ENCODE measurements around the gene PLCB1. TPM values are rescaled to one million over a fixed set of nuclear protein-coding genes. Genes with fewer than 3 reads are reported as not detected.
A peak's percentile ranks its signal among the peaks of the same experiment; 100 is the strongest.

PLCB1 gene
- total RNA-seq, 1 experiment from 2014 or later, result 11.3 TPM

GRCh38 chr20:8249634-8250033 lies 117.6 kb downstream of the PLCB1 start:
- TF ChIP-seq TEAD1 (CRISPR knock-in tag; IDR thresholded peaks at IDR 0.05), result no peak
- TF ChIP-seq ZNF121 (CRISPR knock-in tag; IDR thresholded peaks at IDR 0.05), result no peak
- no peak for TF ChIP-seq GABPB1 (CRISPR knock-in tag; IDR thresholded peaks at IDR 0.05)
- no peak for TF ChIP-seq ESRRA (CRISPR knock-in tag; IDR thresholded peaks at IDR 0.05; ENCODE audit: borderline replicate concordance)
- no peak for TF ChIP-seq SP1 (CRISPR knock-in tag; conservative IDR thresholded peaks at IDR 0.05)
- TF ChIP-seq JAZF1 (CRISPR knock-in tag; IDR thresholded peaks at IDR 0.05), result no peak
- TF ChIP-seq, protein P1, sequence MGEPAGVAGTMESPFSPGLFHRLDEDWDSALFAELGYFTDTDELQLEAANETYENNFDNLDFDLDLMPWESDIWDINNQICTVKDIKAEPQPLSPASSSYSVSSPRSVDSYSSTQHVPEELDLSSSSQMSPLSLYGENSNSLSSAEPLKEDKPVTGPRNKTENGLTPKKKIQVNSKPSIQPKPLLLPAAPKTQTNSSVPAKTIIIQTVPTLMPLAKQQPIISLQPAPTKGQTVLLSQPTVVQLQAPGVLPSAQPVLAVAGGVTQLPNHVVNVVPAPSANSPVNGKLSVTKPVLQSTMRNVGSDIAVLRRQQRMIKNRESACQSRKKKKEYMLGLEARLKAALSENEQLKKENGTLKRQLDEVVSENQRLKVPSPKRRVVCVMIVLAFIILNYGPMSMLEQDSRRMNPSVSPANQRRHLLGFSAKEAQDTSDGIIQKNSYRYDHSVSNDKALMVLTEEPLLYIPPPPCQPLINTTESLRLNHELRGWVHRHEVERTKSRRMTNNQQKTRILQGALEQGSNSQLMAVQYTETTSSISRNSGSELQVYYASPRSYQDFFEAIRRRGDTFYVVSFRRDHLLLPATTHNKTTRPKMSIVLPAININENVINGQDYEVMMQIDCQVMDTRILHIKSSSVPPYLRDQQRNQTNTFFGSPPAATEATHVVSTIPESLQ (CRISPR knock-in tag; IDR thresholded peaks at IDR 0.05), result no peak
- TF ChIP-seq GTF2I (CRISPR knock-in tag; conservative IDR thresholded peaks at IDR 0.05), result no peak
- TF ChIP-seq ZNF219 (CRISPR knock-in tag; IDR thresholded peaks at IDR 0.05; ENCODE audit: borderline replicate concordance), result no peak
- TF ChIP-seq ZNF416 (CRISPR knock-in tag; IDR thresholded peaks at IDR 0.05), result no peak
- TF ChIP-seq, protein P2, sequence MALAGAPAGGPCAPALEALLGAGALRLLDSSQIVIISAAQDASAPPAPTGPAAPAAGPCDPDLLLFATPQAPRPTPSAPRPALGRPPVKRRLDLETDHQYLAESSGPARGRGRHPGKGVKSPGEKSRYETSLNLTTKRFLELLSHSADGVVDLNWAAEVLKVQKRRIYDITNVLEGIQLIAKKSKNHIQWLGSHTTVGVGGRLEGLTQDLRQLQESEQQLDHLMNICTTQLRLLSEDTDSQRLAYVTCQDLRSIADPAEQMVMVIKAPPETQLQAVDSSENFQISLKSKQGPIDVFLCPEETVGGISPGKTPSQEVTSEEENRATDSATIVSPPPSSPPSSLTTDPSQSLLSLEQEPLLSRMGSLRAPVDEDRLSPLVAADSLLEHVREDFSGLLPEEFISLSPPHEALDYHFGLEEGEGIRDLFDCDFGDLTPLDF (CRISPR knock-in tag; IDR thresholded peaks at IDR 0.05), result no peak
- TF ChIP-seq RORB (CRISPR knock-in tag; IDR thresholded peaks at IDR 0.05), result no peak
- no peak for TF ChIP-seq ZNF232 (CRISPR knock-in tag; IDR thresholded peaks at IDR 0.05)
- TF ChIP-seq OVOL2 (CRISPR knock-in tag; IDR thresholded peaks at IDR 0.05; ENCODE audit: borderline replicate concordance), result no peak
- no peak for TF ChIP-seq CREM (CRISPR knock-in tag; IDR thresholded peaks at IDR 0.05)
- H3K36me3 Mint-ChIP-seq, result no peaks in the 10 kb centered on the region
- no peak for ATAC-seq
- no peaks in the 10 kb centered on the region for H3K9me3 Mint-ChIP-seq
- ChIA-PET POLR2A (no interaction called here), CTCF (no interaction called here)
- H3K4me1 Mint-ChIP-seq, result peaks cover 24% of the 10 kb centered on the region
- no peak overlapping the region for H3K27ac Mint-ChIP-seq
- no peak overlapping the region for H3K4me3 Mint-ChIP-seq
- H3K27me3 Mint-ChIP-seq (ENCODE audit: low read depth), result no peaks in the 10 kb centered on the region
- no peak for DNase-seq (ENCODE audit: low spot score)

- H3K4me1 Mint-ChIP-seq, result peaks cover 24% of the 10 kb centered on the region
- no peak overlapping the region for H3K27ac Mint-ChIP-seq
- H3K9me3 Mint-ChIP-seq, result no peaks in the 10 kb centered on the region
- H3K4me3 Mint-ChIP-seq, result no peak overlapping the region
- ATAC-seq (no peak), DNase-seq (ENCODE audit: low spot score) (no peak)
- H3K36me3 Mint-ChIP-seq, result no peaks in the 10 kb centered on the region
- POLR2A ChIA-PET, result no interaction called here
- TF ChIP-seq MXD4 (CRISPR knock-in tag; IDR thresholded peaks at IDR 0.05; ENCODE audit: borderline replicate concordance) (no peak), GABPB1 (CRISPR knock-in tag; IDR thresholded peaks at IDR 0.05) (peak; percentile 68; the same call in 1 of the 2 replicates)
- CTCF ChIA-PET, result no interaction called here
- H3K27me3 Mint-ChIP-seq (ENCODE audit: low read depth), result no peaks in the 10 kb centered on the region
Observed at GRCh38 chr20:8250539-8251200, 118.6 kb downstream of the PLCB1 start.

DNA sequence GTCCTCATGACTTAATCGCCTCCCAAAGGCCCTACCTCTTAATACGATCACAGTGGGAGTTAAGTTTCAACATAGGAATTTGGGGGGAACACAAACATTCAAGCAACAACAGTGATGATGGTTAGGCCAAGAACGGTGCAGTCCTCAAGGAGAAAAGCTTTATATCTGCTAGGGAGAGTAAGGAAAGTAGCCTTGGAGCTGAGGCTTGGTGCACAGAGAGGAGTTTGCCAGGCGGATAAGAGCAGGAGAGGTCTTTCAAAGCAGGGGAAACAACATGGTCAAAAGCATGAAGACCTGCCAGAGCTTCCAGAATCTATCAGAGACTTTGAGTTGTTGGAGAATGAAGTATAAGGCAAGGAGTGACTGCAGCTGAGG lies 119.1 kb downstream of the PLCB1 start:
- TF ChIP-seq ARID4B (CRISPR knock-in tag; IDR thresholded peaks at IDR 0.05; ENCODE audit: borderline replicate concordance) (no peak), ERG (CRISPR knock-in tag; IDR thresholded peaks at IDR 0.05) (no peak), CREM (CRISPR knock-in tag; IDR thresholded peaks at IDR 0.05) (no peak), RORB (CRISPR knock-in tag; IDR thresholded peaks at IDR 0.05) (no peak), RELA (CRISPR knock-in tag; IDR thresholded peaks at IDR 0.05; ENCODE audit: borderline replicate concordance) (no peak)
- TF ChIP-seq, protein P2 (CRISPR knock-in tag; IDR thresholded peaks at IDR 0.05), result no peak
- TF ChIP-seq, protein P3, sequence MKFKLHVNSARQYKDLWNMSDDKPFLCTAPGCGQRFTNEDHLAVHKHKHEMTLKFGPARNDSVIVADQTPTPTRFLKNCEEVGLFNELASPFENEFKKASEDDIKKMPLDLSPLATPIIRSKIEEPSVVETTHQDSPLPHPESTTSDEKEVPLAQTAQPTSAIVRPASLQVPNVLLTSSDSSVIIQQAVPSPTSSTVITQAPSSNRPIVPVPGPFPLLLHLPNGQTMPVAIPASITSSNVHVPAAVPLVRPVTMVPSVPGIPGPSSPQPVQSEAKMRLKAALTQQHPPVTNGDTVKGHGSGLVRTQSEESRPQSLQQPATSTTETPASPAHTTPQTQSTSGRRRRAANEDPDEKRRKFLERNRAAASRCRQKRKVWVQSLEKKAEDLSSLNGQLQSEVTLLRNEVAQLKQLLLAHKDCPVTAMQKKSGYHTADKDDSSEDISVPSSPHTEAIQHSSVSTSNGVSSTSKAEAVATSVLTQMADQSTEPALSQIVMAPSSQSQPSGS (CRISPR knock-in tag; IDR thresholded peaks at IDR 0.05; ENCODE audit: borderline replicate concordance, low read depth), result no peak
- DNase-seq (ENCODE audit: low spot score), result no peak
- Mint-ChIP-seq H3K4me3 (no peak overlapping the region), H3K27me3 (ENCODE audit: low read depth) (no peaks in the 10 kb centered on the region), H3K36me3 (no peaks in the 10 kb centered on the region), H3K27ac (no peak overlapping the region), H3K4me1 (peaks cover 22% of the 10 kb centered on the region), H3K9me3 (no peaks in the 10 kb centered on the region)
- POLR2A ChIA-PET, result no interaction called here
- no peak for ATAC-seq
- CTCF ChIA-PET, result no interaction called here

Data from WTC11 (cell line).